Pancreas (tissue), 10 donors: ENCODE results near the gene GFI1B. TPM values are rescaled to one million over a fixed set of nuclear protein-coding genes. Genes with fewer than 3 reads are reported as not detected.
A peak's percentile ranks its signal among the peaks of the same experiment; 100 is the strongest.
"Not testable (repeated sequence)": the region's sequence is repeated elsewhere in the genome, so short reads cannot be mapped to it uniquely, and the experiment has no call there.

Experiments used
- ATAC-seq, 4 donors: fragments of 200-7000 bp; cut with Tn5 transposase; one replicate each; pipeline versions ENCODE4 v1.8.0 to v1.9.1; 2020; ENCODE audit warnings: mild to moderate bottlenecking in 4 of 4, moderate library complexity in 4 of 4
- DNase-seq, 6 donors: peaks; one replicate each; pipeline ENCODE4 v3.0.0-alpha.2; 2020
- FAIRE-seq: peaks from 2 replicates; lab custom pipeline; 2012; peaks lifted over from hg19 to GRCh38; lab: Jason Lieb, UNC
- H3K27ac ChIP-seq, 4 donors: fragments of 200-600 bp; sonication (generic); 1 replicate in 3 of 4; 2 replicates in 1 of 4; pipeline versions ENCODE4 v1.5.0 to v1.8.0; 2020
- H3K27me3 ChIP-seq, 4 donors: fragments of 200-600 bp; one replicate each; pipeline ENCODE4 v1.8.0; 2021
- H3K36me3 ChIP-seq, 3 donors: fragments of 200-600 bp; sonication (generic) in 1 of 3; one replicate each; pipeline versions ENCODE4 v1.5.0 to v1.8.0; 2020 to 2021
- H3K4me1 ChIP-seq, 3 donors: fragments of 200-600 bp; one replicate each; pipeline ENCODE4 v1.8.0; 2021
- H3K4me3 ChIP-seq, 4 donors: fragments of 200-600 bp; sonication (generic) in 2 of 4; one replicate each; pipeline versions ENCODE4 v1.5.0 to v1.8.0; 2020 to 2021
- H3K9me3 ChIP-seq, 4 donors: fragments of 200-600 bp; one replicate each; pipeline ENCODE4 v1.8.0; 2021
- CTCF ChIP-seq, 4 donors: fragments of 200-600 bp; sonication (generic) in 3 of 4; IDR thresholded peaks; one replicate each; pipeline versions ENCODE4 v1.5.0 to v1.8.0; 2021; ENCODE audit warnings: antibody characterized with exemption in 4 of 4
- WGBS, 2 donors: extraction: QIAGEN DNeasy Blood & Tissue Kit; methylation state at CpG; one replicate each; pipeline ENCODE4 v1.1.7; 2013; 5-methylcytosine and 5-hydroxymethylcytosine counted together
- intact Hi-C, 3 donors: fragments of 100-400 bp; cut with DNase I; formaldehyde crosslinking; loops; one replicate each; pipeline versions ENCODE4 v1.11.1 to v1.14.2; 2022
- polyA plus RNA-seq, 2 donors: library from polyadenylated mRNA; stranded (reverse); fragments of 200-250 nt; gene quantifications; one replicate each; pipeline ENCODE4 v1.2.3, GENCODE V29; 2013
- total RNA-seq, 6 donors: library from RNA; stranded (reverse); fragmentation: NEBNext Ultra II Directional in 4 of 6; extraction: Animal tissue kit (Norgen Biotek cat#: 25700) in 4 of 6; gene quantifications; one replicate each; pipeline versions ENCODE4 v1.2.1 to v1.2.4, GENCODE V29; 2021 to 2023
- donor health status: healthy with polysubstance abuse.
- donor health status: DM: no; HTN: no; CAD: no; lungs with moderate emphysema.
- donor health status: DM: no; HTN: no; CAD: no.
- donor health status: control.
- donor health status: control.
- donor health status: Bipolar disorder and iron deficiency.
- donor health status: DM: yes; HTN: yes; CAD: no.
- donor health status: DM: no; HTN: no; CAD: no.
- donor health status: DM: no; HTN: no; CAD: no.
- donor health status: DM: yes; HTN: yes; CAD: no.

Gene GFI1B
- total and polyA plus RNA-seq, 8 donors = 0.09 to 0.31 (median 0.14) TPM; not detected in 5

GRCh38 chr9:132986640-132987620 is 8.4 kb downstream of the GFI1B start:
- no peak for TF ChIP-seq CTCF (IDR thresholded peaks at IDR 0.05)
- H3K9me3 ChIP-seq = no peaks in the 10 kb centered on the region
- H3K36me3 ChIP-seq = no peaks in the 10 kb centered on the region
- H3K4me3 ChIP-seq = no peak overlapping the region
- ATAC-seq (no peak), FAIRE-seq (no peak), DNase-seq (no peak)
- H3K27me3 ChIP-seq = no peaks in the 10 kb centered on the region
- intact Hi-C loops = no loop called here
- no peaks in the 10 kb centered on the region for H3K4me1 ChIP-seq
- no peak overlapping the region for H3K27ac ChIP-seq
- WGBS, 2 donors = 55 to 72% methylated on average over 26 of the region's 26 CpGs

GRCh38 chr9:132988244-132989013 is 9.9 kb downstream of the GFI1B start:
- Histone ChIP-seq H3K4me3 (no peak overlapping the region), H3K27me3 (no peaks in the 10 kb centered on the region), H3K27ac (no peak overlapping the region), H3K4me1 (no peaks in the 10 kb centered on the region), H3K9me3 (no peaks in the 10 kb centered on the region), H3K36me3 (no peaks in the 10 kb centered on the region)
- TF ChIP-seq CTCF (IDR thresholded peaks at IDR 0.05) = no peak
- ATAC-seq (no peak), DNase-seq (no peak), FAIRE-seq (no peak)
- intact Hi-C loops = no loop called here
- WGBS, 2 donors = 74 to 79% methylated on average over 14 of the region's 14 CpGs

- intact Hi-C loops = no loop called here
- no peak for TF ChIP-seq CTCF (IDR thresholded peaks at IDR 0.05)
- Histone ChIP-seq H3K9me3 (no peaks in the 10 kb centered on the region), H3K27me3 (no peaks in the 10 kb centered on the region), H3K4me1 (no peaks in the 10 kb centered on the region), H3K4me3 (no peak overlapping the region), H3K27ac (no peak overlapping the region), H3K36me3 (no peaks in the 10 kb centered on the region)
- no peak for DNase-seq
- WGBS, 2 donors = 82 to 83% methylated on average over 13 of the region's 13 CpGs
- no peak for ATAC-seq
- FAIRE-seq = no peak
Observed at GRCh38 chr9:132989014-132989310, 10.5 kb downstream of the GFI1B start.

- Histone ChIP-seq H3K4me1 (no peaks in the 10 kb centered on the region), H3K27me3 (no peaks in the 10 kb centered on the region), H3K4me3 (no peak overlapping the region), H3K27ac (no peak overlapping the region), H3K36me3 (no peaks in the 10 kb centered on the region), H3K9me3 (no peaks in the 10 kb centered on the region)
- intact Hi-C loops = no loop called here
- FAIRE-seq = no peak
- no peak for TF ChIP-seq CTCF (IDR thresholded peaks at IDR 0.05)
- DNase-seq = peak in 1 of 6 donors; percentile 29
- peak in 1 of 4 donors; percentile 17 for ATAC-seq
- 77 to 85% methylated on average over 23 of the region's 23 CpGs for WGBS, 2 donors
Observed at GRCh38 chr9:132989414-132989996, 11.0 kb downstream of the GFI1B start.

- 52 to 63% methylated on average over 4 of the region's 4 CpGs for WGBS, 2 donors
- H3K4me1 ChIP-seq, H3K27me3 ChIP-seq, H3K4me3 ChIP-seq, H3K36me3 ChIP-seq, DNase-seq, intact Hi-C loops, H3K27ac ChIP-seq, H3K9me3 ChIP-seq, FAIRE-seq: not testable (repeated sequence)
- ATAC-seq = peak in 2 of 4 donors; percentile 30 to 50
Observed at GRCh38 chr9:132989998-132990557, 11.6 kb downstream of the GFI1B start.
